Spleen (tissue), 13 donors: ENCODE measurements around the gene OR8B3. TPM values are rescaled to one million over a fixed set of nuclear protein-coding genes. Genes with fewer than 3 reads are reported as not detected.

Source experiments
- DNase-seq: peaks from one replicate; pipeline ENCODE4 v3.0.0-alpha.2; 2020
- H3K27ac ChIP-seq, 8 donors: fragments of 200-600 bp; sonication (generic) in 7 of 8; 1 replicate in 4 of 8; 2 replicates in 4 of 8; pipeline versions ENCODE4 v1.5.0 to v1.8.0; 2016 to 2021; ENCODE audit warnings: inconsistent platforms in 4 of 8, mild to moderate bottlenecking in 4 of 8, moderate library complexity in 1 of 8
- H3K27me3 ChIP-seq, 7 donors: fragments of 200-600 bp; sonication (generic) in 6 of 7; replicated peaks in 1 of 7; 1 replicate in 4 of 7; 2 replicates in 3 of 7; pipeline versions ENCODE4 v1.5.0 to v1.8.0; 2016 to 2021; ENCODE audit warnings: inconsistent platforms in 3 of 7, mild to moderate bottlenecking in 1 of 7
- H3K36me3 ChIP-seq, 6 donors: fragments of 200-600 bp; sonication (generic) in 5 of 6; 1 replicate in 4 of 6; 2 replicates in 2 of 6; pipeline versions ENCODE4 v1.5.0 to v1.8.0; 2016 to 2021; ENCODE audit warnings: inconsistent platforms in 2 of 6
- H3K4me1 ChIP-seq, 6 donors: fragments of 200-600 bp; sonication (generic) in 5 of 6; 1 replicate in 3 of 6; 2 replicates in 3 of 6; pipeline versions ENCODE4 v1.5.0 to v1.8.0; 2016 to 2021; ENCODE audit warnings: inconsistent platforms in 3 of 6
- H3K4me3 ChIP-seq, 8 donors: fragments of 200-600 bp; sonication (generic) in 7 of 8; 1 replicate in 4 of 8; 2 replicates in 4 of 8; pipeline versions ENCODE4 v1.5.0 to v1.8.0; 2016 to 2021; ENCODE audit warnings: inconsistent platforms in 4 of 8, mild to moderate bottlenecking in 4 of 8, moderate library complexity in 2 of 8
- H3K9me3 ChIP-seq, 8 donors: fragments of 200-600 bp; sonication (generic) in 7 of 8; 1 replicate in 4 of 8; 2 replicates in 4 of 8; pipeline versions ENCODE4 v1.5.0 to v1.8.0; 2016 to 2021; ENCODE audit warnings: inconsistent platforms in 4 of 8
- CTCF ChIP-seq, 11 experiments: fragments of 200-600 bp in 7 of 11; fragments of 450-650 bp in 4 of 11; sonication (generic) in 4 of 11; IDR thresholded peaks in 8 of 11; conservative IDR thresholded peaks in 3 of 11; 1 replicate in 7 of 11; 2 replicates in 4 of 11; pipeline versions ENCODE4 v1.4.0 to v1.8.0; 2016 to 2021; ENCODE audit warnings: antibody characterized with exemption in 11 of 11, inconsistent platforms in 4 of 11, mild to moderate bottlenecking in 1 of 11
- POLR2A ChIP-seq, 3 donors: fragments of 450-650 bp; IDR thresholded peaks; one replicate each; pipeline ENCODE4 v1.5.1; 2017; ENCODE audit warnings: antibody characterized with exemption in 3 of 3, mild to moderate bottlenecking in 1 of 3
- POLR2AphosphoS5 ChIP-seq, 3 donors: sonication (generic); formaldehyde crosslinking; IDR thresholded peaks; one replicate each; pipeline ENCODE4 v1.5.1; 2017; ENCODE audit warnings: antibody characterized with exemption in 3 of 3
- WGBS, 5 donors: extraction: QIAGEN DNeasy Blood & Tissue Kit in 3 of 5; methylation state at CpG; one replicate each; pipeline versions ENCODE4 v1.1.5 to v1.1.7; 2013 to 2018; 5-methylcytosine and 5-hydroxymethylcytosine counted together
- intact Hi-C: fragments of 100-400 bp; cut with DNase I; formaldehyde crosslinking; loops from one replicate; pipeline ENCODE4 v1.15.0; 2023; ENCODE audit warnings: low total_unique reads
- long read RNA-seq, 2 donors: transcript quantifications; one replicate each; lab custom pipeline, GENCODE V29; 2026
- polyA plus RNA-seq, 3 donors: library from polyadenylated mRNA; stranded (reverse); fragments of 200-250 nt; gene quantifications; one replicate each; pipeline ENCODE4 v1.2.1, GENCODE V29; 2013
- total RNA-seq, 7 donors: library from RNA; depleted of rRNA in 3 of 7; stranded (reverse); fragments of >200 nt in 3 of 7; fragmentation: NEBNext Ultra II Directional in 4 of 7; extraction: Animal tissue kit (Norgen Biotek cat#: 25700) in 4 of 7; gene quantifications; one replicate each; pipeline versions ENCODE4 v1.1.0 to v1.2.1, GENCODE V29; 2016 to 2021
- donor health status: healthy with polysubstance abuse.
- donor health status: DM: no; HTN: no; CAD: no; lungs with moderate emphysema.
- donor health status: DM: no; HTN: no; CAD: no.
- donor health status: Bipolar disorder and iron deficiency.
- donor health status: healthy.
- donor health status: DM: no; HTN: no; CAD: no.
- donor health status: DM: yes; HTN: yes; CAD: no.

Gene OR8B3
- total RNA-seq (not detected), polyA plus RNA-seq (not detected)
- long read RNA-seq, donor 1, result 0 reads
- long read RNA-seq, donor 2, result 0 reads

- no peaks in the 10 kb centered on the region for H3K4me1 ChIP-seq
- TF ChIP-seq POLR2AphosphoS5 (IDR thresholded peaks at IDR 0.05) (no peak), CTCF (IDR thresholded peaks at IDR 0.05 in 8 of 11, conservative IDR thresholded peaks at IDR 0.05 in 3 of 11) (no peak), POLR2A (IDR thresholded peaks at IDR 0.05) (no peak)
- intact Hi-C loops, result no loop called here
- H3K36me3 ChIP-seq, result no peaks in the 10 kb centered on the region
- no peaks in the 10 kb centered on the region for H3K9me3 ChIP-seq
- H3K4me3 ChIP-seq, result no peak within 1 kb of the TSS
- no peak for DNase-seq
- H3K27ac ChIP-seq, result no peak within 1 kb of the TSS
- no peaks in the 10 kb centered on the region for H3K27me3 ChIP-seq
Measured at GRCh38 chr11:124398924-124399323, at the start of gene OR8B3. TSS of gene OR8B3 (minus strand) at chr11:124399024. CDS start at chr11:124397351, 1,673 bp downstream.

- TF ChIP-seq POLR2AphosphoS5 (IDR thresholded peaks at IDR 0.05) (no peak), CTCF (IDR thresholded peaks at IDR 0.05 in 8 of 11, conservative IDR thresholded peaks at IDR 0.05 in 3 of 11) (no peak), POLR2A (IDR thresholded peaks at IDR 0.05) (no peak)
- Histone ChIP-seq H3K27ac (no peak overlapping the region), H3K9me3 (peaks cover 0 to 12% (median 0%) of the 10 kb centered on the region in 8 donors), H3K27me3 (peaks cover 0 to 13% (median 0%) of the 10 kb centered on the region in 7 donors), H3K4me3 (no peak overlapping the region), H3K4me1 (no peaks in the 10 kb centered on the region), H3K36me3 (no peaks in the 10 kb centered on the region)
- no peak for DNase-seq
- intact Hi-C loops, result no loop called here
- WGBS, 5 donors, result 78 to 85% (median 80%) methylated on average over 1 of the region's 1 CpG
Measured at GRCh38 chr11:124446916-124447315, 48.1 kb upstream of the OR8B3 start.

GRCh38 chr11:124445646-124446150, 46.9 kb upstream of the OR8B3 start, which contains the start of gene OR8B8:
TSS of gene OR8B8 (minus strand) at chr11:124445696. CDS start at chr11:124441085, 4,611 bp downstream.
- 88 to 100% (median 94%) methylated on average over 1 of the region's 1 CpG for WGBS, 5 donors

More at GRCh38 chr11:124445646-124446150, 46.9 kb upstream of the OR8B3 start, which contains the start of gene OR8B8:
- Histone ChIP-seq H3K4me3 (no peak within 1 kb of the TSS), H3K27ac (no peak within 1 kb of the TSS), H3K36me3 (no peaks in the 10 kb centered on the region), H3K27me3 (peaks cover 0 to 20% (median 0%) of the 10 kb centered on the region in 7 donors), H3K9me3 (peaks cover 0 to 12% (median 0%) of the 10 kb centered on the region in 8 donors), H3K4me1 (no peaks in the 10 kb centered on the region)
- intact Hi-C loops, result no loop called here
- TF ChIP-seq CTCF (IDR thresholded peaks at IDR 0.05 in 8 of 11, conservative IDR thresholded peaks at IDR 0.05 in 3 of 11) (no peak), POLR2A (IDR thresholded peaks at IDR 0.05) (no peak), POLR2AphosphoS5 (IDR thresholded peaks at IDR 0.05) (no peak)
- DNase-seq, result no peak
